Spleen (tissue), 7 donors: ENCODE data around the gene EIPR1.

ENCODE experiments used
- CTCF ChIP-seq, 11 experiments: fragments of 200-600 bp in 7 of 11; fragments of 450-650 bp in 4 of 11; sonication (generic) in 4 of 11; IDR thresholded peaks in 8 of 11; conservative IDR thresholded peaks in 3 of 11; 1 replicate in 7 of 11; 2 replicates in 4 of 11; pipeline versions ENCODE4 v1.4.0 to v1.8.0; 2016 to 2021; ENCODE audit warnings: antibody characterized with exemption in 11 of 11, inconsistent platforms in 4 of 11, mild to moderate bottlenecking in 1 of 11
- POLR2A ChIP-seq, 3 donors: fragments of 450-650 bp; IDR thresholded peaks; one replicate each; pipeline ENCODE4 v1.5.1; 2017; ENCODE audit warnings: antibody characterized with exemption in 3 of 3, mild to moderate bottlenecking in 1 of 3
- donor health status: DM: no; HTN: no; CAD: no; lungs with moderate emphysema.
- donor health status: DM: no; HTN: no; CAD: no.
- donor health status: DM: no; HTN: no; CAD: no.

DNA sequence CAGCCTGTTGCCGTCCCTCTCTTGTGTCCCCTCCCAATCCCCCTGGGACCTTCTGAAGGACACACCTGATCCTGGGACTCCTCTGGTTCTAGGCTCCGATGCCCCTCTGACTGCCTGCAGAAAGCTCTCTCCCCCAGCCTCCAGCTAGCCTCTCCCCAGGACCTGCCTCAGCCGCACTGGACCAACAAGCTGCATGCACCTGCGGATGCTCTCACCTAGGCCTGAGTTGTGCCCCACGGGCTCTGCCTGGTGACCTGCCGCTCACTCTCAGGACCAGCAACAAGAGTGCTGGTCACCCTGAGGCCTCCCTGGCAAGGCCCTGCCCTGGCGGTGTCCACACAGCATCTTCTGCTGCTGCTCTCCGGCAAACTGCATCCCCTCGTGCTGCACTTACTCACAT is 63.0 kb downstream of the EIPR1 start:
- no peak for TF ChIP-seq CTCF (IDR thresholded peaks at IDR 0.05 in 8 of 11, conservative IDR thresholded peaks at IDR 0.05 in 3 of 11)
- no peak for TF ChIP-seq POLR2A (IDR thresholded peaks at IDR 0.05)
